PFSK-1 (cell line): ENCODE measurements around the gene GSTP1.
A peak's percentile ranks its signal among the peaks of the same experiment; 100 is the strongest.

Source experiments
- FOXP2 ChIP-seq: optimal IDR thresholded peaks from 2 replicates; pipeline ENCODE3; 2011; ENCODE audit warnings: borderline replicate concordance, control low read depth, inconsistent platforms; ENCODE audit not compliant: insufficient read depth; ENCODE audit errors: extremely low read length, extremely low read depth
- POLR2AphosphoS5 ChIP-seq: IDR thresholded peaks from 2 replicates; pipeline ENCODE4 v1.6.1; 2012; ENCODE audit warnings: low read depth, mild to moderate bottlenecking, control low read depth, low read length, moderate library complexity
- SIN3A ChIP-seq: IDR thresholded peaks from 2 replicates; pipeline ENCODE4 v1.6.1; 2012; ENCODE audit warnings: mild to moderate bottlenecking, low read length, moderate library complexity, borderline replicate concordance; ENCODE audit not compliant: insufficient read depth
- TAF1 ChIP-seq: IDR thresholded peaks from 2 replicates; pipeline ENCODE4 v1.6.1; 2012; ENCODE audit warnings: low read length, control low read depth, borderline replicate concordance; ENCODE audit not compliant: insufficient read depth
- TF ChIP-seq, protein P1 (sequence below), 2 experiments: IDR thresholded peaks; 2 replicates each; pipeline versions ENCODE4 v1.6.1 to v1.8.0; 2011 to 2012; ENCODE audit warnings: low read depth in 2 of 2, low read length in 2 of 2, control low read depth in 1 of 2, inconsistent platforms in 1 of 2, mild to moderate bottlenecking in 1 of 2, moderate library complexity in 1 of 2; ENCODE audit not compliant: insufficient read depth in 1 of 2

GSTP1 gene

GRCh38 chr11:67628710-67629385 lies 45.2 kb downstream of the GSTP1 start:
- 0 out of 2 replicates have a peak, but pooled peaks have one; percentile 7 for TF ChIP-seq POLR2AphosphoS5
- TF ChIP-seq, protein P1, sequence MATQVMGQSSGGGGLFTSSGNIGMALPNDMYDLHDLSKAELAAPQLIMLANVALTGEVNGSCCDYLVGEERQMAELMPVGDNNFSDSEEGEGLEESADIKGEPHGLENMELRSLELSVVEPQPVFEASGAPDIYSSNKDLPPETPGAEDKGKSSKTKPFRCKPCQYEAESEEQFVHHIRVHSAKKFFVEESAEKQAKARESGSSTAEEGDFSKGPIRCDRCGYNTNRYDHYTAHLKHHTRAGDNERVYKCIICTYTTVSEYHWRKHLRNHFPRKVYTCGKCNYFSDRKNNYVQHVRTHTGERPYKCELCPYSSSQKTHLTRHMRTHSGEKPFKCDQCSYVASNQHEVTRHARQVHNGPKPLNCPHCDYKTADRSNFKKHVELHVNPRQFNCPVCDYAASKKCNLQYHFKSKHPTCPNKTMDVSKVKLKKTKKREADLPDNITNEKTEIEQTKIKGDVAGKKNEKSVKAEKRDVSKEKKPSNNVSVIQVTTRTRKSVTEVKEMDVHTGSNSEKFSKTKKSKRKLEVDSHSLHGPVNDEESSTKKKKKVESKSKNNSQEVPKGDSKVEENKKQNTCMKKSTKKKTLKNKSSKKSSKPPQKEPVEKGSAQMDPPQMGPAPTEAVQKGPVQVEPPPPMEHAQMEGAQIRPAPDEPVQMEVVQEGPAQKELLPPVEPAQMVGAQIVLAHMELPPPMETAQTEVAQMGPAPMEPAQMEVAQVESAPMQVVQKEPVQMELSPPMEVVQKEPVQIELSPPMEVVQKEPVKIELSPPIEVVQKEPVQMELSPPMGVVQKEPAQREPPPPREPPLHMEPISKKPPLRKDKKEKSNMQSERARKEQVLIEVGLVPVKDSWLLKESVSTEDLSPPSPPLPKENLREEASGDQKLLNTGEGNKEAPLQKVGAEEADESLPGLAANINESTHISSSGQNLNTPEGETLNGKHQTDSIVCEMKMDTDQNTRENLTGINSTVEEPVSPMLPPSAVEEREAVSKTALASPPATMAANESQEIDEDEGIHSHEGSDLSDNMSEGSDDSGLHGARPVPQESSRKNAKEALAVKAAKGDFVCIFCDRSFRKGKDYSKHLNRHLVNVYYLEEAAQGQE (IDR thresholded peaks at IDR 0.05; ENCODE audit: insufficient read depth in 1 of 2, low read depth in 2 of 2, low read length in 2 of 2) = no peak

DNA sequence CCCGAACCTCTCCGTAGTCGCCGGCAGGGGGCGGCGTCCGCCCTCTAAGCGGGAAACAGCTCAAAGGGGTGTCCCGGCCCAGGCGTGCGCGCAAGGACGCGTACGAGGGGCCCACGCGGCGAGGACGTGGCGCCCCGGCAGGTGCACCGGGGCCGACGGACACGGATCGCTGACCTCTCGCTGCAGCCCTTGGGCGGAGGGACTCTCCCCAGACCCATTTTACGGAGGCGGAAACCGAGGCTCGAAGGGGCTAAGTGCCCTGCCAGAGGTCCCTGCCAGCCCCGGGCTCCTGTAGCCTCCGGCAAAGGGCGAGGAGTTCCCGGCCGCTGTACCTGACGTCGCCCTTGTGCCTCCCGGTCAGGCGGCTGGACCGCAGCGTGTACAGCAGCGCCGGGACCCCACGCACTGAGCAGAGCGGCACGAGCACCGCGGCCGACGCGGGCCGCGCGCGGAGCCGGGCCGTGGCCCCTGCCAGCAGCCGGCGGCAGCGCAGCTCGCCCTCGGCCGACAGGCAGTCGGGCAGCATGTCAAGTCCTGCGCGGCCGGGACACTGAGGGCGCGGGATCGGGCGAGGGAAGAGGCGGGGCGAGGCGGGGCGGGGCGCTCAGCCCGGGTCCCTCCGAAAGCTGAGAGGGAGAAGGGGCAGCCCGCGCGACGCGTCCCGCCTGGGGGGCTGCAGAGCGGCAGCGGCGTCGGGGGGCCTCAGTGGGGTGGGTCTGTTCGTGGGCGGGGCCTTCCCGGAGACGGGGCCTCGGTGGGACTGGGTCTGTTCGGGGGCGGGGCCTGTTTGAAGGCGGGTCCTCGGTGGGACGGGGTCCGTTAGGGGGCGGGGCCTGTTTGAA lies 46.0 kb downstream of the GSTP1 start, which contains the start of gene NUDT8:
NUDT8 (minus strand) TSS at position 552 of the 842 bp plus-strand sequence; CDS start at position 526, 26 bp downstream.
- peak; percentile 38 for TF ChIP-seq FOXP2
- 0 out of 2 replicates have a peak, but pooled peaks have one; percentile 9 for TF ChIP-seq POLR2AphosphoS5
- TF ChIP-seq, protein P1 (IDR thresholded peaks at IDR 0.05; ENCODE audit: insufficient read depth in 1 of 2, low read depth in 2 of 2, low read length in 2 of 2) = no peak
- no peak for TF ChIP-seq SIN3A
- no peak for TF ChIP-seq TAF1

DNA sequence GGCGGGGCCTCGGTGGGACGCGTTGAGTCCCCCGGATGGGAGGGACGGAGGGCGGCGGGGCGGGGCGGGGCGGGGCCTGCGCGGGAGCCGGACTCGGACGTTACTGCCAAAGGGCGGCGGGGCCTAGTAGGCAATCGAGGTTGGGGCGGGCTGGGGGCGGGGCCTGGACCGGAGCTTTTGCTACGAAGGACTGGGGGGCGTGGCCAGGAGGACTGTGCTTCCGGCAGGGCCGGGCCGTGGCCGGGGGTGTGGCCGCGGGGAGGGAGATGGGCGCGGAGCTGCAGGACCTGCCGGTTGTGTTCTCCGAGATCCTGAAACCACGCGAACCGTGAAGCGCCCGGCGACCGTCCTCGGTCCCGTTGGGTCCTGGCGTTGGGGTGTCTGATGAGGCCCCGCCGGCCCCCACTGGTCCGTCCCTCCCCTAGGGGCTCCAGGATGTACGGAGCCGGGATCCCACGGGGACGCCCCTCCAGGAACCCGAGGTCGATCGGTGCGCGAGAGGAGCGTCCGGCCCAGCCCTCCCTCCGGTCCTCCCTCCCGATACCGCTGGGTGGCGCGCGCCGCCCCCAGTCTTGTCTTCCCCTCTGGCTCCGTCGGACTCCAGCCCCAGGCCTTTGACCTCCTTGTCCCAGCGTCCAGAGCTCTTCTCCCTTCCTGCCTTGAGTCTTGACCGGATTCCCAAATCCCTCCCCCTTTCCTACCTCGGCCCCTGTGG lies 46.8 kb downstream of the GSTP1 start:
- TF ChIP-seq FOXP2 = peak; percentile 50
- peak; percentile 90; the same call in 1 of the 2 replicates for TF ChIP-seq SIN3A
- TF ChIP-seq, protein P1 (IDR thresholded peaks at IDR 0.05; ENCODE audit: insufficient read depth in 1 of 2, low read depth in 2 of 2, low read length in 2 of 2) = no peak

GRCh38 chr11:67630943-67631331 lies 47.3 kb downstream of the GSTP1 start:
- TF ChIP-seq TAF1 = peak; percentile 25; the same call in 1 of the 2 replicates
- TF ChIP-seq SIN3A = no peak

DNA sequence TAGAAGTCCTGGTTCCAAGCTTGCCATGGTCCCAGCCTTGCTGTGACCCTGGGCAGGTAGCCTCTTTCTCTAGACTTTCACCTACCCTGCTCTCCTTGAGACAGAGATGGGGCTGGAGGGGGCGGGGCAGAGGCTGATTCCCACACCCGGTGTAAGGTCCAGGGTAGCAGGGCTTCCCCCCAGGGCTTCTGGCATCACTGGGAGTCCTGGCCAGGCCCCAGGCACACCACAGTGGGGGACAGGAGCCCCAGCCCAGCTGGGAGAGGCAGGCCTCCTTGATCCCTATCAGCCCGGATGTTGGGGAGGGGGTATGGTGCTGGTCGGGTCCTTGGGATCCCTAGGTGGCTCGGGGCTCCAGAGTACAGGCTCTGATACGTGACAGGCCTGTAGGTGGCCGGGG lies 47.8 kb downstream of the GSTP1 start:
- TF ChIP-seq FOXP2 (no peak), POLR2AphosphoS5 (no peak), SIN3A (no peak), TAF1 (no peak)
- TF ChIP-seq, protein P1 (IDR thresholded peaks at IDR 0.05; ENCODE audit: insufficient read depth in 1 of 2, low read depth in 2 of 2, low read length in 2 of 2) = no peak
